ENCODE data around the gene CFAP97. TPM values are rescaled to one million over a fixed set of nuclear protein-coding genes. Genes with fewer than 3 reads are reported as not detected.

Gene CFAP97
- total and polyA plus RNA-seq, 4 experiments from 2014 or later: 41.6 to 128 (median 82.4) TPM

DNA sequence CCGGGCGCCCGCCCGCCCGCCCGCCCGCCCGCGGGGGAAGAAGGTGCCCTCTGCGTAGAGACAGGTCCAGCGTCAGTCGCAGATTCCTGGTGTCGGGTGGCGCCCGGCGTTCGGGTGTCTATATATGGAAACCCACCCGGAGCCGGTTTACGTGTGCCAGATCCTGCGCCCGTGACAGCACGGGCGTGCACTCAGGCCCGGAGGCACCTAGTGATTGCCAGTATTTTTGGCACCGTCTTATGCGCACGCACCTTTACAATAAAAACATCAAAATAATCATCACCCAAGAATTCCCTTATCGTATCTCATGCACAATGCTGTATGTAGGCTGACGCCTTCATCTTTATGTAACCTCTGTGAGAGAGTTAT is 60.2 kb downstream of the CFAP97 start:
- CTCF ChIA-PET (ENCODE audit: partially characterized antibody): interaction anchor here (0.9 to 7.3 kb wide), 10 partner anchors 8 to 110 kb away, joined by 3 to 45 read pairs (median 4); no protein-coding TSS in a partner anchor
- H3K27ac ChIP-seq (ENCODE audit: low read depth, low read length): no peak overlapping the region
- H3K4me1 Mint-ChIP-seq: peaks cover 10 to 24% (median 16%) of the 10 kb centered on the region in 4 donors
- DNase-seq: peak in 4 of 5 donors; percentile 7 to 54 (median 26)
- intact Hi-C loops (cut with micrococcal nuclease): loop anchor here (2.0 to 5.0 kb wide), 2 partner anchors 39 to 254 kb away; partner anchors contain the start of genes ANKRD37 and LRP2BP
- peaks cover 6% of the 10 kb centered on the region for H3K27me3 ChIP-seq (ENCODE audit: insufficient read depth, low read length)
- H3K4me3 Mint-ChIP-seq: peak overlapping the region; percentile 73 to 88 (median 86)
- H3K27ac Mint-ChIP-seq: peak overlapping the region in 3 of 7 donors; percentile 23 to 74 (median 58)
- H3K36me3 Mint-ChIP-seq: peaks cover 2 to 4% of the 10 kb centered on the region in 2 donors
- POLR2A ChIA-PET (ENCODE audit: partially characterized antibody): interaction anchor here (0.7 to 2.8 kb wide), 13 partner anchors 9 to 1047 kb away, joined by 3 to 14 read pairs (median 5); partner anchors contain the start of genes ANKRD37, CENPU, CYP4V2 and LRP2BP
- H3K4me3 ChIP-seq (ENCODE audit: low read length in 2 of 2): peak overlapping the region; percentile 40 to 52
- no peaks in the 10 kb centered on the region for H3K36me3 ChIP-seq (ENCODE audit: insufficient read depth, low read length)
- peaks cover 5 to 10% of the 10 kb centered on the region in 2 donors for H3K27me3 Mint-ChIP-seq
- peaks cover 15% of the 10 kb centered on the region for H3K4me1 ChIP-seq (ENCODE audit: insufficient read depth, low read length)
- H3K9me3 ChIP-seq (ENCODE audit: control insufficient read depth in 1 of 2, low read length in 2 of 2): no peaks in the 10 kb centered on the region
- no peaks in the 10 kb centered on the region for H3K9me3 Mint-ChIP-seq

DNA sequence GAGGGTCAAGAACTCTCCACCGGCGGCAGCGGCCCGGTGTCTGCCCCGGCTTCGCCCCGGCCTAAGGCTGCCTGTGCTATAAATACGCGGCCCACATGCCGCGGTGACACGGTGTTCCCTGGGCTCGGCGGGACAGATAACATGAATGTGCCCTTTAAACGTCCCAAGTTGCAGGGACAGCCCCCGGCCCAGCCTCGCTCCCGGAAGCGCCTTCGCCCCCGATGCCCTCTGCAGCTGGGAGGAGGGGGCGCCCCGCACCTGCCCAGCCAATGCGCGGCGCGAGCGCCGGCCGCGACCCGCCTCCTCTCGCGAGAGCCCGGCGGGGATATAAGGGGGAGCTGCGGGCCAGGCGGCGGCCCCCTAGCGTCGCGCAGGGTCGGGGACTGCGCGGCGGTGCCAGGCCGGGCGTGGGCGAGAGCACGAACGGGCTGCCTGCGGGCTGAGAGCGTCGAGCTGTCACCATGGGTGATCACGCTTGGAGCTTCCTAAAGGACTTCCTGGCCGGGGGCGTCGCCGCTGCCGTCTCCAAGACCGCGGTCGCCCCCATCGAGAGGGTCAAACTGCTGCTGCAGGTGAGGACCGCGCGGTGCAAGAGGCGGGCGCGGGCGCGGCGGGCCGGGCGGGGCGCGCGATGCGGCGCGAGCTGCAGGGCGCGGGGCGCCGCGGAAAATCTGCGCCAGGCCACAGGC is 60.7 kb downstream of the CFAP97 start, which contains the start of gene SLC25A4:
SLC25A4 (plus strand) TSS at position 355 of the 689 bp plus-strand sequence; CDS start at position 462, 107 bp downstream.
- H3K27ac Mint-ChIP-seq: peak within 1 kb of the TSS in 6 of 7 donors; percentile 69 to 89 (median 83)
- H3K27me3 Mint-ChIP-seq: peaks cover 8 to 13% of the 10 kb centered on the region in 2 donors
- DNase-seq: peak; percentile 77 to 83 (median 81)
- H3K36me3 ChIP-seq (ENCODE audit: insufficient read depth, low read length): no peaks in the 10 kb centered on the region
- intact Hi-C loops (cut with micrococcal nuclease): loop anchor here (2.0 to 5.0 kb wide), 2 partner anchors 40 to 254 kb away; partner anchors contain the start of genes ANKRD37 and LRP2BP
- H3K27ac ChIP-seq (ENCODE audit: low read depth, low read length): peak within 1 kb of the TSS; percentile 26
- H3K27me3 ChIP-seq (ENCODE audit: insufficient read depth, low read length): peaks cover 6% of the 10 kb centered on the region
- H3K4me3 ChIP-seq (ENCODE audit: low read length in 2 of 2): peak within 1 kb of the TSS; percentile 40 to 57
- CTCF ChIA-PET (ENCODE audit: partially characterized antibody): interaction anchor here (0.9 to 7.3 kb wide), 11 partner anchors 8 to 111 kb away, joined by 3 to 45 read pairs (median 3); no protein-coding TSS in a partner anchor
- peaks cover 15% of the 10 kb centered on the region for H3K4me1 ChIP-seq (ENCODE audit: insufficient read depth, low read length)
- H3K9me3 Mint-ChIP-seq: no peaks in the 10 kb centered on the region
- peak within 1 kb of the TSS; percentile 87 to 98 (median 90) for H3K4me3 Mint-ChIP-seq
- H3K36me3 Mint-ChIP-seq: peaks cover 0 to 2% of the 10 kb centered on the region in 2 donors
- peaks cover 8 to 24% (median 16%) of the 10 kb centered on the region in 4 donors for H3K4me1 Mint-ChIP-seq
- H3K9me3 ChIP-seq (ENCODE audit: control insufficient read depth in 1 of 2, low read length in 2 of 2): no peaks in the 10 kb centered on the region
- POLR2A ChIA-PET (ENCODE audit: partially characterized antibody): interaction anchor here (0.7 to 2.8 kb wide), 16 partner anchors 9 to 1048 kb away, joined by 3 to 14 read pairs (median 4); partner anchors contain the start of genes ANKRD37, CENPU, CYP4V2 and LRP2BP

- peaks cover 0 to 2% (median 0%) of the 10 kb centered on the region in 8 donors for H3K9me3 Mint-ChIP-seq
- Histone ChIP-seq H3K27me3 (ENCODE audit: insufficient read depth, low read length) (peaks cover 6% of the 10 kb centered on the region), H3K4me1 (ENCODE audit: insufficient read depth, low read length) (peaks cover 15% of the 10 kb centered on the region), H3K9me3 (ENCODE audit: control insufficient read depth in 1 of 2, low read length in 2 of 2) (no peaks in the 10 kb centered on the region), H3K4me3 (ENCODE audit: low read length in 2 of 2) (peak overlapping the region; percentile 40 to 57), H3K27ac (ENCODE audit: low read depth, low read length) (peak overlapping the region; percentile 26), H3K36me3 (ENCODE audit: insufficient read depth, low read length) (no peaks in the 10 kb centered on the region)
- peak overlapping the region in 6 of 7 donors; percentile 47 to 89 (median 83) for H3K27ac Mint-ChIP-seq
- peak overlapping the region; percentile 87 to 98 (median 90) for H3K4me3 Mint-ChIP-seq
- POLR2A ChIA-PET (ENCODE audit: partially characterized antibody): interaction anchor here (0.9 to 2.8 kb wide), 15 partner anchors 8 to 1049 kb away, joined by 3 to 14 read pairs (median 5); partner anchors contain the start of genes ANKRD37, CENPU, CYP4V2 and LRP2BP
- CTCF ChIA-PET (ENCODE audit: partially characterized antibody): interaction anchor here (0.6 to 7.3 kb wide), 12 partner anchors 8 to 111 kb away, joined by 3 to 45 read pairs (median 4); no protein-coding TSS in a partner anchor
- peaks cover 0 to 2% of the 10 kb centered on the region in 2 donors for H3K36me3 Mint-ChIP-seq
- H3K27me3 Mint-ChIP-seq: peaks cover 8 to 13% of the 10 kb centered on the region in 2 donors
- peaks cover 8 to 24% (median 16%) of the 10 kb centered on the region in 4 donors for H3K4me1 Mint-ChIP-seq
- intact Hi-C loops (cut with micrococcal nuclease): loop anchor here (2.0 to 5.0 kb wide), 2 partner anchors 40 to 255 kb away; partner anchors contain the start of genes ANKRD37 and LRP2BP
- no peak for DNase-seq
These were observed 61.3 kb downstream of the CFAP97 start for GRCh38 chr4:185142564-185142911.

DNA sequence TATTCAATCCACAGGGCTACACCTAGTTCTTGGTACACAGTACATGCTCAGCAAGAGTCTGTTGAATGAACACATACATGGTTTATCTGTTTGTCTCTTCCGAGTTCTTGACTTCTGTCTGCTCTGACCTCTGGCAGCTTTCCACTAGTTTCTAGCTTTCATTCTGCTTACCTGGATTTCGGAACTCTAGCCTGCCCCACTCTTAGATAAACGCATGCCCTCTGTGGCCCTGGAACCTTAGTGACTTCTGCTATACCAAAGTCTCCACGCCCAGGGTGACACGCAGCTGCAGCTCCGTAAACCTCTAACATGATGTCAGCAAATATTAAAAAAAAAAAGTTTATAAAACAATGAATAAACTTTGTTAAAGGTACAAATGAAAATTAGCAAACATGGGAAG is 62.0 kb downstream of the CFAP97 start:
- DNase-seq: no peak
- POLR2A ChIA-PET (ENCODE audit: partially characterized antibody): interaction anchor here (1.5 to 1.6 kb wide), 2 partner anchors 13 to 59 kb away, joined by 4 to 6 read pairs; no protein-coding TSS in a partner anchor
- no peak overlapping the region for H3K27ac Mint-ChIP-seq
- no peak overlapping the region for H3K4me3 ChIP-seq (ENCODE audit: low read length in 2 of 2)
- H3K9me3 ChIP-seq (ENCODE audit: control insufficient read depth in 1 of 2, low read length in 2 of 2): no peaks in the 10 kb centered on the region
- peaks cover 6% of the 10 kb centered on the region for H3K27me3 ChIP-seq (ENCODE audit: insufficient read depth, low read length)
- peaks cover 0 to 2% of the 10 kb centered on the region in 2 donors for H3K36me3 Mint-ChIP-seq
- intact Hi-C loops (cut with micrococcal nuclease): loop anchor here (2.0 to 5.0 kb wide), 2 partner anchors 41 to 256 kb away; partner anchors contain the start of genes ANKRD37 and LRP2BP
- H3K4me1 Mint-ChIP-seq: peaks cover 8 to 24% (median 16%) of the 10 kb centered on the region in 4 donors
- no peak overlapping the region for H3K27ac ChIP-seq (ENCODE audit: low read depth, low read length)
- CTCF ChIA-PET (ENCODE audit: partially characterized antibody): interaction anchor here (0.6 to 7.3 kb wide), 5 partner anchors 11 to 100 kb away, joined by 3 to 45 read pairs (median 4); no protein-coding TSS in a partner anchor
- peak overlapping the region in 3 of 8 donors; percentile 8 to 33 (median 22) for H3K4me3 Mint-ChIP-seq
- peaks cover 15% of the 10 kb centered on the region for H3K4me1 ChIP-seq (ENCODE audit: insufficient read depth, low read length)
- H3K9me3 Mint-ChIP-seq: peaks cover 0 to 2% (median 0%) of the 10 kb centered on the region in 8 donors
- H3K27me3 Mint-ChIP-seq: peaks cover 8 to 14% of the 10 kb centered on the region in 2 donors
- no peaks in the 10 kb centered on the region for H3K36me3 ChIP-seq (ENCODE audit: insufficient read depth, low read length)

GRCh38 chr4:185139736-185140135 is 64.1 kb downstream of the CFAP97 start:
- H3K27ac ChIP-seq (ENCODE audit: low read depth, low read length): no peak overlapping the region
- H3K4me3 ChIP-seq (ENCODE audit: low read length in 2 of 2): no peak overlapping the region
- H3K4me1 ChIP-seq (ENCODE audit: insufficient read depth, low read length): peaks cover 15% of the 10 kb centered on the region
- CTCF ChIA-PET (ENCODE audit: partially characterized antibody): interaction anchor here (3.0 to 7.3 kb wide), 2 partner anchors 44 to 99 kb away, joined by 14 to 45 read pairs; no protein-coding TSS in a partner anchor
- H3K4me1 Mint-ChIP-seq: peaks cover 8 to 19% (median 14%) of the 10 kb centered on the region in 4 donors
- H3K27me3 Mint-ChIP-seq: peaks cover 11 to 15% of the 10 kb centered on the region in 2 donors
- intact Hi-C loops (cut with micrococcal nuclease): loop anchor here (5.0 kb wide), 1 partner anchor 258 kb away; the partner anchor contains the start of genes ANKRD37 and LRP2BP
- H3K36me3 ChIP-seq (ENCODE audit: insufficient read depth, low read length): no peaks in the 10 kb centered on the region
- H3K27ac Mint-ChIP-seq: no peak overlapping the region
- peaks cover 6% of the 10 kb centered on the region for H3K27me3 ChIP-seq (ENCODE audit: insufficient read depth, low read length)
- H3K4me3 Mint-ChIP-seq: no peak overlapping the region
- no peaks in the 10 kb centered on the region for H3K9me3 ChIP-seq (ENCODE audit: control insufficient read depth in 1 of 2, low read length in 2 of 2)
- H3K36me3 Mint-ChIP-seq: peaks cover 0 to 1% of the 10 kb centered on the region in 2 donors
- peaks cover 0 to 2% (median 0%) of the 10 kb centered on the region in 8 donors for H3K9me3 Mint-ChIP-seq
- no peak for DNase-seq
- POLR2A ChIA-PET (ENCODE audit: partially characterized antibody): no interaction called here

DNA sequence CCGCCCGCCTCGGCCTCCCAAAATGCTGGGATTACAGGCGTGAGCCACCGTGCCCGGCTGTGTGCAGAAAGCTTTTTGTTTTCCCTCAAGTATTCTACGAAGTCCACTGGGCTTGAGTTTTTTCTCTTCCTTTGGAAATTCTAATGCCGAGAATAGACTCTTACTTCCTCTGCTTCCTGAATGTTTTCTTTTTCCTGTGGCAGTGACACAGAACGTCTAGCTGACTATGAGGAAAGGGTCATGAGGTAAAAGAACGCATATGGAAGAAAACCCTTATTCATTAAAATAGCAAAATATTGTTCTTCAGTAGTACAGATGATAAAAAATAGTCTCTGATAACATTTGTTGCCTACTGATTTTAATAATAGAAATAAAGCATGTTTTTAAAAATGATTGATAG is 65.6 kb downstream of the CFAP97 start:
- peaks cover 0 to 1% of the 10 kb centered on the region in 2 donors for H3K36me3 Mint-ChIP-seq
- H3K36me3 ChIP-seq (ENCODE audit: insufficient read depth, low read length): no peaks in the 10 kb centered on the region
- CTCF ChIA-PET (ENCODE audit: partially characterized antibody): interaction anchor here (0.7 to 3.0 kb wide), 3 partner anchors 24 to 286 kb away, joined by 3 to 14 read pairs (median 3); no protein-coding TSS in a partner anchor
- POLR2A ChIA-PET (ENCODE audit: partially characterized antibody): no interaction called here
- peaks cover 14 to 20% of the 10 kb centered on the region in 2 donors for H3K27me3 Mint-ChIP-seq
- peaks cover 0 to 2% (median 0%) of the 10 kb centered on the region in 8 donors for H3K9me3 Mint-ChIP-seq
- no peaks in the 10 kb centered on the region for H3K9me3 ChIP-seq (ENCODE audit: control insufficient read depth in 1 of 2, low read length in 2 of 2)
- peaks cover 4 to 7% (median 5%) of the 10 kb centered on the region in 4 donors for H3K4me1 Mint-ChIP-seq
- no peak overlapping the region for H3K27ac Mint-ChIP-seq
- H3K4me1 ChIP-seq (ENCODE audit: insufficient read depth, low read length): peaks cover 7% of the 10 kb centered on the region
- peaks cover 6% of the 10 kb centered on the region for H3K27me3 ChIP-seq (ENCODE audit: insufficient read depth, low read length)
- no peak overlapping the region for H3K4me3 ChIP-seq (ENCODE audit: low read length in 2 of 2)
- intact Hi-C loops (cut with micrococcal nuclease): no loop called here
- H3K4me3 Mint-ChIP-seq: no peak overlapping the region
- no peak overlapping the region for H3K27ac ChIP-seq (ENCODE audit: low read depth, low read length)
- no peak for DNase-seq
